Measurements from ENCODE around the gene CCDC197. TPM values are rescaled to one million over a fixed set of nuclear protein-coding genes. Genes with fewer than 3 reads are reported as not detected.

Gene CCDC197
- total RNA-seq, 1 experiment from 2014 or later: not detected

DNA sequence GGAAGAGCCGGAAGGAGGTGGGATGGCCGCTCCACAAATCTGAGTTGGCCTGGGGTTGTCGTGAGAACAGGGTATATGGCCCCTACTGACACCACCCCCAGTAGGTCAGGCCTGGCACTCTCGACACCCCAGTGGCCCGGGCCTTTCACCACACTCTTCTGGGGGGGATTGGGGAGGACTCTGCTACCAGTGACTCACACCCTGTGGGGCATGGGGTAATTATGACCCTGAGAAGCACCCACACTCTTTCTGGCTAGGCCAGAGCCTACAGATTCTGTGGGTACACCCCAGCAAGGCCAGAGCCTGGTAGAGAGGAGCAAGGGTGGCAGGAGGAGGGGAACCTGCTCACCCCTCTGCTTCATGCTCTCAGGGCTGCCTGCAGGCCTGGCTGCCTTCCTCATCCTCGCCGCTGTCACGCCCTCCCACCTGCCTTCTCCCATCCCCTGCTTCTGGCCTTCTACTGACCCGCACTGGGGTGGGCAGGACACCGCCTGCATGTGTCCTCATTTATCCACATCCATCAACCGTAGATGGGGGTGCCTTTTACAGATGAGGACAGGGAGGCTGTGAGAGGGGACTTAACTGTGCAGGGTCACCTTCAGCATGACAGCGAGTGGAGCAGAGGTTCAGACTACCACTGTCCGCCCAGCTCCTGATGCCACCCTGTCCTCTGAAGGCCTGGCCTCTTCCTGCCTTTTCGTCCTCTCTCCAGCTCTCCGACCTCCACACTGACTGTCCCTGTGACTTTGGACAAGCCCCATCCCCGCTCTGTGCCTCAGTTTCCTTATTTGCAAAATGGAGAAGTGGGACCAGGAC is 39.1 kb upstream of the CCDC197 start:
- POLR2A ChIA-PET: no interaction called here
- no peak for ATAC-seq

DNA sequence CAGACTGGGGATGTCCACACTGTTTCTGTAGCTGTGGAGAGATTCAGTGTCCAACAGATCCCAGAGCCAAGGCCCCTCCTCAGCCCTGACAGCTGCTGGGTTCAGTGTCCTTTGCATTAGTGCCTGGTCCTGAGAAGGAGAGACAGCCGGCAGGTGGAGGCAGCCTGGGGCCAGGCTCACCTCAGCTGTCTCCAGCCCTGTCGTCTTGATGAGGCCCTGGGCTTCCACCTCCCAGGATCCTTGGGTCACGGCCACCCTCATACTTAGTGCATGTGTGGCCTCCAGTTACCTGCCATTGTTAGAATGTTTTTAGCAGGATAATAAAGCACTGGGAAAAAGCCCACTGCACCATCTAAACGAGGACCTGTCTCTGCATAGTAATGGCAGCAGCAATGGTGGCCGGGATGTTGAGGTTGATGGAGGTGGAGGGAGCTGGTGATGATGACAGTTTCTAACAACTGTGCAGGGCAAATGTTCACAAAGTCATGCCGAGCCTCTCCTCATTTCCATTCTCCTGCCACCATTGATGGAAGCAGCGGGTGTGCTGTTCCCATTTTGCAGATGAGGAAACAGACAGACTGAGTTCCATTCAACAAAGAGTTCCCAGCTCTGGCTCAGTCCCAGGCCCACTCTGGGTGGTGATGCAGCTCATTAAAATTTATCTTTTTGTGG is 38.4 kb upstream of the CCDC197 start:
- H3K36me3 Mint-ChIP-seq: no peaks in the 10 kb centered on the region
- peaks cover 32% of the 10 kb centered on the region for H3K4me1 Mint-ChIP-seq
- no peak for ATAC-seq
- DNase-seq (ENCODE audit: low spot score): no peak
- no peaks in the 10 kb centered on the region for H3K27me3 Mint-ChIP-seq (ENCODE audit: low read depth)
- ChIA-PET POLR2A (no interaction called here), CTCF (interaction anchor here (1.2 to 7.5 kb wide), 3 partner anchors 19 to 78 kb away, joined by 3 to 52 read pairs (median 4); no protein-coding TSS in a partner anchor)
- peak overlapping the region; percentile 76; the same call in 1 of the 2 replicates for H3K27ac Mint-ChIP-seq
- no peaks in the 10 kb centered on the region for H3K9me3 Mint-ChIP-seq
- H3K4me3 Mint-ChIP-seq: no peak overlapping the region
- TF ChIP-seq, protein P1, sequence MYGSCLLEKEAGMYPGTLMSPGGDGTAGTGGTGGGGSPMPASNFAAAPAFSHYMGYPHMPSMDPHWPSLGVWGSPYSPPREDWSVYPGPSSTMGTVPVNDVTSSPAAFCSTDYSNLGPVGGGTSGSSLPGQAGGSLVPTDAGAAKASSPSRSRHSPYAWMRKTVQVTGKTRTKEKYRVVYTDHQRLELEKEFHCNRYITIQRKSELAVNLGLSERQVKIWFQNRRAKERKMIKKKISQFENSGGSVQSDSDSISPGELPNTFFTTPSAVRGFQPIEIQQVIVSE (CRISPR knock-in tag; IDR thresholded peaks at IDR 0.05; ENCODE audit: borderline replicate concordance): no peak
- TF ChIP-seq, protein P2, sequence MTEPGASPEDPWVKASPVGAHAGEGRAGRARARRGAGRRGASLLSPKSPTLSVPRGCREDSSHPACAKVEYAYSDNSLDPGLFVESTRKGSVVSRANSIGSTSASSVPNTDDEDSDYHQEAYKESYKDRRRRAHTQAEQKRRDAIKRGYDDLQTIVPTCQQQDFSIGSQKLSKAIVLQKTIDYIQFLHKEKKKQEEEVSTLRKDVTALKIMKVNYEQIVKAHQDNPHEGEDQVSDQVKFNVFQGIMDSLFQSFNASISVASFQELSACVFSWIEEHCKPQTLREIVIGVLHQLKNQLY (CRISPR knock-in tag; IDR thresholded peaks at IDR 0.05): no peak
- TF ChIP-seq ETV6 (CRISPR knock-in tag; IDR thresholded peaks at IDR 0.05) (no peak), TEAD1 (CRISPR knock-in tag; IDR thresholded peaks at IDR 0.05) (no peak), ZNF423 (CRISPR knock-in tag; IDR thresholded peaks at IDR 0.05) (no peak)
- TF ChIP-seq, protein P3, sequence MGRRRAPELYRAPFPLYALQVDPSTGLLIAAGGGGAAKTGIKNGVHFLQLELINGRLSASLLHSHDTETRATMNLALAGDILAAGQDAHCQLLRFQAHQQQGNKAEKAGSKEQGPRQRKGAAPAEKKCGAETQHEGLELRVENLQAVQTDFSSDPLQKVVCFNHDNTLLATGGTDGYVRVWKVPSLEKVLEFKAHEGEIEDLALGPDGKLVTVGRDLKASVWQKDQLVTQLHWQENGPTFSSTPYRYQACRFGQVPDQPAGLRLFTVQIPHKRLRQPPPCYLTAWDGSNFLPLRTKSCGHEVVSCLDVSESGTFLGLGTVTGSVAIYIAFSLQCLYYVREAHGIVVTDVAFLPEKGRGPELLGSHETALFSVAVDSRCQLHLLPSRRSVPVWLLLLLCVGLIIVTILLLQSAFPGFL (CRISPR knock-in tag; IDR thresholded peaks at IDR 0.05; ENCODE audit: borderline replicate concordance): no peak
- TF ChIP-seq, protein P4, sequence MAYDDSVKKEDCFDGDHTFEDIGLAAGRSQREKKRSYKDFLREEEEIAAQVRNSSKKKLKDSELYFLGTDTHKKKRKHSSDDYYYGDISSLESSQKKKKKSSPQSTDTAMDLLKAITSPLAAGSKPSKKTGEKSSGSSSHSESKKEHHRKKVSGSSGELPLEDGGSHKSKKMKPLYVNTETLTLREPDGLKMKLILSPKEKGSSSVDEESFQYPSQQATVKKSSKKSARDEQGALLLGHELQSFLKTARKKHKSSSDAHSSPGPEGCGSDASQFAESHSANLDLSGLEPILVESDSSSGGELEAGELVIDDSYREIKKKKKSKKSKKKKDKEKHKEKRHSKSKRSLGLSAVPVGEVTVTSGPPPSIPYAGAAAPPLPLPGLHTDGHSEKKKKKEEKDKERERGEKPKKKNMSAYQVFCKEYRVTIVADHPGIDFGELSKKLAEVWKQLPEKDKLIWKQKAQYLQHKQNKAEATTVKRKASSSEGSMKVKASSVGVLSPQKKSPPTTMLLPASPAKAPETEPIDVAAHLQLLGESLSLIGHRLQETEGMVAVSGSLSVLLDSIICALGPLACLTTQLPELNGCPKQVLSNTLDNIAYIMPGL (CRISPR knock-in tag; IDR thresholded peaks at IDR 0.05): no peak
- TF ChIP-seq, protein P5, sequence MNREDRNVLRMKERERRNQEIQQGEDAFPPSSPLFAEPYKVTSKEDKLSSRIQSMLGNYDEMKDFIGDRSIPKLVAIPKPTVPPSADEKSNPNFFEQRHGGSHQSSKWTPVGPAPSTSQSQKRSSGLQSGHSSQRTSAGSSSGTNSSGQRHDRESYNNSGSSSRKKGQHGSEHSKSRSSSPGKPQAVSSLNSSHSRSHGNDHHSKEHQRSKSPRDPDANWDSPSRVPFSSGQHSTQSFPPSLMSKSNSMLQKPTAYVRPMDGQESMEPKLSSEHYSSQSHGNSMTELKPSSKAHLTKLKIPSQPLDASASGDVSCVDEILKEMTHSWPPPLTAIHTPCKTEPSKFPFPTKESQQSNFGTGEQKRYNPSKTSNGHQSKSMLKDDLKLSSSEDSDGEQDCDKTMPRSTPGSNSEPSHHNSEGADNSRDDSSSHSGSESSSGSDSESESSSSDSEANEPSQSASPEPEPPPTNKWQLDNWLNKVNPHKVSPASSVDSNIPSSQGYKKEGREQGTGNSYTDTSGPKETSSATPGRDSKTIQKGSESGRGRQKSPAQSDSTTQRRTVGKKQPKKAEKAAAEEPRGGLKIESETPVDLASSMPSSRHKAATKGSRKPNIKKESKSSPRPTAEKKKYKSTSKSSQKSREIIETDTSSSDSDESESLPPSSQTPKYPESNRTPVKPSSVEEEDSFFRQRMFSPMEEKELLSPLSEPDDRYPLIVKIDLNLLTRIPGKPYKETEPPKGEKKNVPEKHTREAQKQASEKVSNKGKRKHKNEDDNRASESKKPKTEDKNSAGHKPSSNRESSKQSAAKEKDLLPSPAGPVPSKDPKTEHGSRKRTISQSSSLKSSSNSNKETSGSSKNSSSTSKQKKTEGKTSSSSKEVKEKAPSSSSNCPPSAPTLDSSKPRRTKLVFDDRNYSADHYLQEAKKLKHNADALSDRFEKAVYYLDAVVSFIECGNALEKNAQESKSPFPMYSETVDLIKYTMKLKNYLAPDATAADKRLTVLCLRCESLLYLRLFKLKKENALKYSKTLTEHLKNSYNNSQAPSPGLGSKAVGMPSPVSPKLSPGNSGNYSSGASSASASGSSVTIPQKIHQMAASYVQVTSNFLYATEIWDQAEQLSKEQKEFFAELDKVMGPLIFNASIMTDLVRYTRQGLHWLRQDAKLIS (CRISPR knock-in tag; IDR thresholded peaks at IDR 0.05; ENCODE audit: borderline replicate concordance): no peak

More for the DNA sequence above, 39.1 kb upstream of the CCDC197 start:
- H3K27ac Mint-ChIP-seq: no peak overlapping the region
- CTCF ChIA-PET: interaction anchor here (1.4 to 7.5 kb wide), 2 partner anchors 18 to 43 kb away, joined by 3 to 52 read pairs; no protein-coding TSS in a partner anchor
- no peak for TF ChIP-seq ESRRA (CRISPR knock-in tag; IDR thresholded peaks at IDR 0.05; ENCODE audit: borderline replicate concordance)
- no peak for TF ChIP-seq JAZF1 (CRISPR knock-in tag; IDR thresholded peaks at IDR 0.05)
- TF ChIP-seq SP1 (CRISPR knock-in tag; conservative IDR thresholded peaks at IDR 0.05): no peak
- TF ChIP-seq, protein P6, sequence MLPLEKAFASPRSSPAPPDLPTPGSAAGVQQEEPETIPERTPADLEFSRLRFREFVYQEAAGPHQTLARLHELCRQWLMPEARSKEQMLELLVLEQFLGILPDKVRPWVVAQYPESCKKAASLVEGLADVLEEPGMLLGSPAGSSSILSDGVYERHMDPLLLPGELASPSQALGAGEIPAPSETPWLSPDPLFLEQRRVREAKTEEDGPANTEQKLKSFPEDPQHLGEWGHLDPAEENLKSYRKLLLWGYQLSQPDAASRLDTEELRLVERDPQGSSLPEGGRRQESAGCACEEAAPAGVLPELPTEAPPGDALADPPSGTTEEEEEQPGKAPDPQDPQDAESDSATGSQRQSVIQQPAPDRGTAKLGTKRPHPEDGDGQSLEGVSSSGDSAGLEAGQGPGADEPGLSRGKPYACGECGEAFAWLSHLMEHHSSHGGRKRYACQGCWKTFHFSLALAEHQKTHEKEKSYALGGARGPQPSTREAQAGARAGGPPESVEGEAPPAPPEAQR (CRISPR knock-in tag; IDR thresholded peaks at IDR 0.05): no peak
- no peak for TF ChIP-seq ZNF121 (CRISPR knock-in tag; IDR thresholded peaks at IDR 0.05)
- TF ChIP-seq ATF1 (CRISPR knock-in tag; IDR thresholded peaks at IDR 0.05): no peak
- DNase-seq (ENCODE audit: low spot score): no peak
- no peaks in the 10 kb centered on the region for H3K27me3 Mint-ChIP-seq (ENCODE audit: low read depth)
- no peak overlapping the region for H3K4me3 Mint-ChIP-seq
- no peaks in the 10 kb centered on the region for H3K9me3 Mint-ChIP-seq
- peaks cover 39% of the 10 kb centered on the region for H3K4me1 Mint-ChIP-seq
- H3K36me3 Mint-ChIP-seq: no peaks in the 10 kb centered on the region

Measured in WTC11 (cell line).